Retinal pigment epithelial cell (primary cell): ENCODE measurements around the gene WDR49.

Experiments used
- DNase-seq: peaks from one replicate; pipeline ENCODE4 v3.0.0-alpha.2; 2010; ENCODE audit warnings: low read depth
- H3K4me3 ChIP-seq: 2 replicates; pipeline ENCODE4 v1.5.1; 2011; ENCODE audit warnings: mild to moderate bottlenecking, low read length, control low read depth, moderate library complexity
- CTCF ChIP-seq: conservative IDR thresholded peaks from 2 replicates; pipeline ENCODE4 v1.5.1; 2011; ENCODE audit warnings: low read depth, low read length, control low read depth, inconsistent platforms

Gene WDR49

GRCh38 chr3:167657684-167658225, 4.0 kb upstream of the WDR49 start:
- H3K4me3 ChIP-seq, result no peak overlapping the region
- TF ChIP-seq CTCF, result no peak
- DNase-seq, result no peak

- TF ChIP-seq CTCF, result no peak
- H3K4me3 ChIP-seq, result no peak overlapping the region
- no peak for DNase-seq
These were observed 3.1 kb upstream of the WDR49 start for GRCh38 chr3:167656821-167657220.

DNA sequence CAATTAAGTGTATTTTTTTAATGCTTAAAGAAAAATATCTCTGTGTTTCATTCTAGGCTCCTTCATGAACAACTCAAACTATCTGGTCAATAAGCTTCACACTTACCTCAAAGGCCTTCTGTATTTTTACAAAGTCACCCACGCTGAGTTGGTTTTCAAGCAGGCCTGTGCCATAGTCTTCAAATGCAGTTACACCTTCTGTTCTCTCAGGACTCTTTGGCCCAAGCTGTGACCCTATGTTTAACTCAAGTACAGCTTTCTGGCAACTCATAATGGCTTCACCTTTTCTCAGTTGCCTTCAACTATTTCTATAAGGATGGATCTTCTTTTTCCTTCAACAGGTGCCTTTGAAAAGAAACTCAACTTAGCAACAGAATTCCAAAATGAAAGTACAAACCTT, 587 bp downstream of the WDR49 start:
- no peak overlapping the region for H3K4me3 ChIP-seq
- no peak for TF ChIP-seq CTCF
- no peak for DNase-seq

- no peak for DNase-seq
- TF ChIP-seq CTCF, result no peak
- H3K4me3 ChIP-seq, result no peak overlapping the region
These were observed 1.9 kb downstream of the WDR49 start for GRCh38 chr3:167651826-167652225.

DNA sequence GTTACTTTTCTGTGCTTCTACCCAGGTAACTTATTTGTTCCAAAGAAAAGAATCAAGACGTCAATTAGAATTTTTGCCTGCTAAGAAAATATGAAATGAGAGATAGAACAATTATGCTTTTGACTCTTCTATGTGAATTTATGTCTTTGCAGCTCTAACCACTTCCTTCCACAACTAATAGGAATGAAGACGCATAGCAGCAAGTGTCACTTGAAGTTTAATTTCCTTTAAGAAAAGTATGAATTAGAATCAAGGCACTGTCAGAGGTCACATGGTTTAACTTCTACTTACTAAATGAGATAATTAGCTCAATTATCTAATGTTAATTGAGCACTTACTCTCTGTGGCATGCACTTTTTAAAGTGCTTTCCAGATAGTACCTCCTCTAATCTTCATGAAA, 3.3 kb downstream of the WDR49 start:
- no peak overlapping the region for H3K4me3 ChIP-seq
- DNase-seq, result no peak
- TF ChIP-seq CTCF, result no peak

- no peak overlapping the region for H3K4me3 ChIP-seq
- TF ChIP-seq CTCF, result no peak
- no peak for DNase-seq
These were observed 4.0 kb downstream of the WDR49 start for GRCh38 chr3:167649746-167650145.

GRCh38 chr3:167644611-167645010, 9.1 kb downstream of the WDR49 start:
- no peak for TF ChIP-seq CTCF
- H3K4me3 ChIP-seq, result no peak overlapping the region

More at GRCh38 chr3:167644611-167645010, 9.1 kb downstream of the WDR49 start:
- no peak for DNase-seq
